ENCODE results near the gene ANO3.
A peak's percentile ranks its signal among the peaks of the same experiment; 100 is the strongest.

Gene ANO3

GRCh38 chr11:26708736-26709456 is 377.0 kb downstream of the ANO3 start:
- no peak for TF ChIP-seq EZH2phosphoT487 (IDR thresholded peaks at IDR 0.05; ENCODE audit: borderline replicate concordance)
- TF ChIP-seq CTCF (conservative IDR thresholded peaks at IDR 0.05; ENCODE audit: low read length): no peak
- H3K36me3 ChIP-seq (ENCODE audit: insufficient read depth, low read length): no peaks in the 10 kb centered on the region
- H3K4me1 ChIP-seq (ENCODE audit: insufficient read depth, low read length, poor library complexity, severe bottlenecking): no peaks in the 10 kb centered on the region
- H3K9me3 ChIP-seq (ENCODE audit: insufficient read depth, low read depth, low read length): no peaks in the 10 kb centered on the region
- H3K4me2 ChIP-seq (ENCODE audit: low read depth, low read length, poor library complexity, severe bottlenecking): no peak overlapping the region
- H3K27me3 ChIP-seq (ENCODE audit: insufficient read depth, low read length, poor library complexity, severe bottlenecking): no peaks in the 10 kb centered on the region
- no peak overlapping the region for H2AFZ ChIP-seq (ENCODE audit: low read length)
- H3K4me3 ChIP-seq (ENCODE audit: low read length, poor library complexity, severe bottlenecking): no peak overlapping the region
- H3K9me2 ChIP-seq (replicated peaks; ENCODE audit: low read depth, low read length): no peaks in the 10 kb centered on the region
- H4K20me1 ChIP-seq (ENCODE audit: insufficient read depth, low read length, poor library complexity, severe bottlenecking): no peaks in the 10 kb centered on the region
- H3K9ac ChIP-seq (ENCODE audit: low read depth, low read length, poor library complexity, severe bottlenecking): no peak overlapping the region
- no peaks in the 10 kb centered on the region for H3K79me2 ChIP-seq (ENCODE audit: insufficient read depth, low read length)
- no peaks in the 10 kb centered on the region for H3F3A ChIP-seq (ENCODE audit: low read depth)

GRCh38 chr11:26710489-26710888 is 378.6 kb downstream of the ANO3 start:
- Histone ChIP-seq H2AFZ (ENCODE audit: low read length) (no peak overlapping the region), H3K9me2 (replicated peaks; ENCODE audit: low read depth, low read length) (no peaks in the 10 kb centered on the region), H3K4me3 (ENCODE audit: low read length, poor library complexity, severe bottlenecking) (no peak overlapping the region), H3K36me3 (ENCODE audit: insufficient read depth, low read length) (no peaks in the 10 kb centered on the region), H4K20me1 (ENCODE audit: insufficient read depth, low read length, poor library complexity, severe bottlenecking) (no peaks in the 10 kb centered on the region), H3K4me1 (ENCODE audit: insufficient read depth, low read length, poor library complexity, severe bottlenecking) (no peaks in the 10 kb centered on the region), H3K9me3 (ENCODE audit: insufficient read depth, low read depth, low read length) (no peaks in the 10 kb centered on the region), H3F3A (ENCODE audit: low read depth) (no peaks in the 10 kb centered on the region), H3K27me3 (ENCODE audit: insufficient read depth, low read length, poor library complexity, severe bottlenecking) (no peaks in the 10 kb centered on the region), H3K4me2 (ENCODE audit: low read depth, low read length, poor library complexity, severe bottlenecking) (no peak overlapping the region), H3K79me2 (ENCODE audit: insufficient read depth, low read length) (no peaks in the 10 kb centered on the region), H3K9ac (ENCODE audit: low read depth, low read length, poor library complexity, severe bottlenecking) (no peak overlapping the region)
- TF ChIP-seq EZH2phosphoT487 (IDR thresholded peaks at IDR 0.05; ENCODE audit: borderline replicate concordance) (no peak), CTCF (conservative IDR thresholded peaks at IDR 0.05; ENCODE audit: low read length) (no peak)

GRCh38 chr11:26712497-26712896 is 380.6 kb downstream of the ANO3 start:
- peak overlapping the region; percentile 8 for H3K4me2 ChIP-seq (ENCODE audit: low read depth, low read length, poor library complexity, severe bottlenecking)
- no peak for TF ChIP-seq CTCF (conservative IDR thresholded peaks at IDR 0.05; ENCODE audit: low read length)
- TF ChIP-seq EZH2phosphoT487 (IDR thresholded peaks at IDR 0.05; ENCODE audit: borderline replicate concordance): no peak
- no peaks in the 10 kb centered on the region for H3F3A ChIP-seq (ENCODE audit: low read depth)
- no peaks in the 10 kb centered on the region for H3K9me3 ChIP-seq (ENCODE audit: insufficient read depth, low read depth, low read length)
- H3K9ac ChIP-seq (ENCODE audit: low read depth, low read length, poor library complexity, severe bottlenecking): no peak overlapping the region
- no peaks in the 10 kb centered on the region for H3K4me1 ChIP-seq (ENCODE audit: insufficient read depth, low read length, poor library complexity, severe bottlenecking)
- H3K36me3 ChIP-seq (ENCODE audit: insufficient read depth, low read length): no peaks in the 10 kb centered on the region
- H3K27me3 ChIP-seq (ENCODE audit: insufficient read depth, low read length, poor library complexity, severe bottlenecking): no peaks in the 10 kb centered on the region
- H4K20me1 ChIP-seq (ENCODE audit: insufficient read depth, low read length, poor library complexity, severe bottlenecking): no peaks in the 10 kb centered on the region
- H3K79me2 ChIP-seq (ENCODE audit: insufficient read depth, low read length): no peaks in the 10 kb centered on the region
- H3K9me2 ChIP-seq (replicated peaks; ENCODE audit: low read depth, low read length): no peaks in the 10 kb centered on the region
- H2AFZ ChIP-seq (ENCODE audit: low read length): peak overlapping the region; percentile 29; the same call in 1 of the 2 replicates
- H3K4me3 ChIP-seq (ENCODE audit: low read length, poor library complexity, severe bottlenecking): no peak overlapping the region
